ENCODE results near the gene DDX51.
"Not testable (repeated sequence)": the region's sequence is repeated elsewhere in the genome, so short reads cannot be mapped to it uniquely, and the experiment has no call there.

The DDX51 gene

DNA sequence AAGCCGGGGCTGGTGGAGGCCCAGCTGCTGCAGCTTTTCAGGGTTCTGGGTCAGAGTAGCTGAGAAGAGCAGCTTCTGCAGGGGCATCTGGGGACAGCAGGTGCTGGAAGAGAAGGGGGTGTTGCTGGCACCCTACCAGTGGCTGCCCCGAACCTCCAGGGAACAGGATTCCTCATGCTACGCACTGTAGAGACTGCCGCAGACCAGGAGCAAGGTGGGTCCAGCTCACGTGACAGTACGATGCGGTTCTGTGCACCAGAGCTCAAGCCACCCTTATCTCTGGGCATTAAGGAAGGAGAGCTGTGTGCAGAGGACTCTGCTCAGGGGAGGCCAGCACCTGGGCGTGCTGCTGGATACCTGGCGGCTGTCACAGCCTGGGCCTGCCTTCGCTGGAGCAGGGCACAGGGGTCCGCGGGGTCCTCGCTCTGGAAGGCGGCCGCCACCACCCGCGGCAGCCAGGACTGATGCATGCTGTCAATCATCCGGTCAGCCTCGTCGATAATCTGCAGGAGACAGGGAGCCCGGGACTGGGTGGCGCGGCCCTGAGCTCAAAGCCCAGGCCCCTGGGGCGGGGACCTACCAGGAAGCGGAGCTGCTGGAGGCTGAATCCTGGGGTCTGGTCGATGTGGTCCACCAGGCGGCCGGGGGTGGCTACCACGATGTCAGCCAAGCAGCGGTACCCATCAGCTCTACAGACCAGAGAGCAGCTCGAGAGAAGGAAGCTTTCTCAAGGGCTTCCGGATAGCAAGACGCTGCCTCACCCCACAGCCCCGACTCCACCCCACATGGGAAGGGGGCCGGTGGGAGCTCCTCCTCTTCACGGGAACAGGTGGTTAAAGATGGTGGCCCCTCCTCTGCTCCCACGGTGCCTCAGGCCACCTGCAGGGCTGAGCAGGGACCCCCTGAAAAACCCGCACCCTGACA, 2.9 kb downstream of the DDX51 start:
- no peak for DNase-seq (ENCODE audit: low read depth, low spot score)

DNA sequence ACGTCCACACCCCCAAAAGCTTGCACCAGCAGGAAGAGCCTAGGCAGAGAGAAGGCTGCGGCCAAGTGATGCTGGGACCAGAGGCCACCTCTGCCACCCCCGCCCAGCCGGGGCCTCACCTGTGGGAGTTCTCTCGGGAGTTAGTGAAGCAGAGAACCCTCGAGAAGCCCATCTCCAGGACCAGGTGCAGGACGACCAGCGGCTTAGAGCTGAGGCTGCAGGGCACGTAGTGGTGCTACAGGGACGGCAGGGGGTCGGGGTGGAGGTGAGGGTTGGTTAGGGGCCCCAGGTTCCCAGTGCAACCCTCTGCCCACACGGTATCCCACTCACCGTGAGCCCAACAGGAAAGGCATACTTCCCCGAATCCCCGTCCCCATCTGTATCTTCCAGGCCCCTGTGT, 3.6 kb downstream of the DDX51 start:
- no peak for DNase-seq (ENCODE audit: low read depth, low spot score)

DNA sequence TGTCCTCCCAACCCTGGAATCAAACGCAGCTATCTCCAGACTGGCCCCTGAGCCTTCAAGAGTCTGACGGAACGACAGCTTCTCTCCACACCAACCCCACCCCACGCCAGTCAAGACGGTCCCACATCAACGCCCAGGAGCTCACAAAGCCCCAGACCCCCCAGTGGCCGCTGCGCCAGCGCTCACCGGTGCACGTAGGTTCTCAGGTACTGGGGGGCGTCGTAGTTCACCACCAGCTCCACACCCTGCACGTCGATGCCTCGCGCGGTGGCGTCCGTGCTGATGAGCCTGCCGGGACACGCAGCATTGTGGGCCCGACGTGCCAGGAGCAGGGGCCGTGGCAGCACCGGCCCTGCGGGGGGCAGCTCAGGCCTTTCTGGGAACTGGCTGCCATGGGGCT, 4.2 kb downstream of the DDX51 start:
- DNase-seq (ENCODE audit: low read depth, low spot score), result no peak

DNA sequence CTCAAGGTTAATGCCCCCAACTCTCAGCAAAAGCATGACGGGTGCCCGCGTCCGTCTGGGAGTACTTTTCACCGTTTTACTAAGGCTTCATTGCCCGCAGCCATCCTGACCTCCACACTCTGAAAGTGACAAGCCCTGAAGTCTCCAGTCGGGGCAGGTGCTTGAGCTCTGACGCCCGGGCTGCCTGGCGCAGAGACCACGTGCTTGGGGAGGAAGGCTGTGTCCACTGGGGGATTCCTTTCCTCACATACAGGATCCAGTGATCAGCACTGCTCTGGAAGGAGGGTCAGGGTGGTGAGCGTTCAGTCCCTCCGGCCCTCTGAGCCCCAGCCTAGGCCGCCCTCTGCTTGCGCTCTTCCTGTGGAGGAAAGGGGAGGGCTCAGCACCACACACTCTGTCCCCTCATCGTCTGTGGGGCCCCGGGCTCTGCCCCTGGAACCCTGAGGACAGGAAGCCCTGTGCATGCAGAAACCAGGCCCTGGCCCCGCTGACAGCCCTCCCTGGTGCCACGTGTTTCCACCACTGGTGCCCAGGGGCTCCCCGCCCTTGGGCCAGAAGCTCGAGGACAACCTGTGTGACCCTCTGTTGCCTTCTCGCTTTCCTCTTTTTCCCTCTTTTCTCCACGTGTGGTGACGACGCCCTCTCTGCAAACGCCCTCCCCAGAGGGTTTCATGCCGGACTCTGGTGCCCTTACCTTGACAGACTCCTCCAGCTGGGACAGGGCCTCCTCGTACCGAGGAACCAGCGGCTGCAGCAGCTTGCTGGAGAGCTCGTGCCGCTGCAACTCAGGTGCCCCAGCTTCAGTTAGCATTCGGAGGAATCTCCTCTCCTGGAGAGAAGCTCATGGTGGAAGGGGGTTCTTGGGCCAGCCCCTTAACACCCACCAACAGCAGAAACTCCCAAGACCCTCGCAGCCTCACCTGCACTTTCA, 4.9 kb downstream of the DDX51 start:
- no peak for DNase-seq (ENCODE audit: low read depth, low spot score)

DNA sequence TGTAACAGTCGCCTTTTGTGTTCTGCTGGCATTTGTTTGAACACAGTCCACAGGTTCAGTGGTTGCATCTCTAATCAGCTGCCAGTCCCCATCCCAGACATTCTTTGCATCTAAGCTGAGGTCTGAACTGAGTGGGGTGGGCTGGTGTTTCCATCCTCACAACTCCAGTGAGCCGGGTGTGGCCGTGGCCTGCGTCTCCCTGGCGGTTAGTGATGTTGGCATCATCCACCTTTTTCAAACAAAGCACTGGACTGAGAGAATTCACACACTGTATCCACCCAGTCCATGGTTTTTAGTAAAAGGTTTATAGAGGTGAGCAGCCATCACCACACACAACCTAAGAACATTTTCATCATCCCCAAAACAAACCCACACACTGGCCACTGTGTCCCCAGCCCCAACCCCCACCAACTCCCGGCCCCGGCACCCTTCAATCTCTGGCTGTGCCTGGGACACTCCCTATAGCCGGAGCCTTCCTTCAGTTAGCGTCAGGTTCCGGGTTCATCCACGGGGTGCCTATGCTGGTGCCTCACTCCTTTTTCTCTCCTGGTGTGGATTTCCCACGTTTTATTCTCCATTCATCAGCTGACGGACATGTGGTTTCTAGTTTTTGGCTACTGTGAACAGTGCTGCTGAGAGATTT, 6.5 kb downstream of the DDX51 start:
- no peak for DNase-seq (ENCODE audit: low read depth, low spot score)

DNA sequence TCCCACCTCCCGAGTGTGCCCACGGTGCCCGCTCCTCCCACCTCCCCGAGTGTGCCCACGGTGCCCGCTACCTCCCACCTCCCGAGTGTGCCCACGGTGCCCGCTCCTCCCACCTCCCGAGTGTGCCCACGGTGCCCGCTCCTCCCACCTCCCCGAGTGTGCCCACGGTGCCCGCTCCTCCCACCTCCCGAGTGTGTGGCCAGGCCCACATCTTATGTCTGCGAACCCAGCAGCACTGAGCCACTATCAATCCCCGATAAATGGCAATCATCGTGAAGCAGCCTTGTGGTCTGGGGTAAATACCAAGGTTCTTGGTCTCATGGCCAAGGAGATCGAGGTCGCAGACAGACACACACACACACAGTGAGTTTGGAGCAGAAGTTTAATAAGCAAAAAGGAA, 7.9 kb downstream of the DDX51 start:
- not testable (repeated sequence) for DNase-seq (ENCODE audit: low read depth, low spot score)

DNA sequence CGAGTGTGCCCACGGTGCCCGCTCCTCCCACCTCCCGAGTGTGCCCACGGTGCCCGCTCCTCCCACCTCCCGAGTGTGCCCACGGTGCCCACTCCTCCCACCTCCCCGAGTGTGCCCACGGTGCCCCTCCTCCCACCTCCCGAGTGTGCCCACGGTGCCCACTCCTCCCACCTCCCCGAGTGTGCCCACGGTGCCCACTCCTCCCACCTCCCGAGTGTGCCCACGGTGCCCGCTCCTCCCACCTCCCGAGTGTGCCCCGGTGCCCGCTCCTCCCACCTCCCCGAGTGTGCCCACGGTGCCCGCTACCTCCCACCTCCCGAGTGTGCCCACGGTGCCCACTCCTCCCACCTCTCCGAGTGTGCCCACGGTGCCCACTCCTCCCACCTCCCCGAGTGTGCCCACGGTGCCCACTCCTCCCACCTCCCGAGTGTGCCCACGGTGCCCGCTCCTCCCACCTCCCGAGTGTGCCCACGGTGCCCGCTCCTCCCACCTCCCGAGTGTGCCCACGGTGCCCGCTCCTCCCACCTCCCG, 9.4 kb downstream of the DDX51 start:
- not testable (repeated sequence) for DNase-seq (ENCODE audit: low read depth, low spot score)

DNA sequence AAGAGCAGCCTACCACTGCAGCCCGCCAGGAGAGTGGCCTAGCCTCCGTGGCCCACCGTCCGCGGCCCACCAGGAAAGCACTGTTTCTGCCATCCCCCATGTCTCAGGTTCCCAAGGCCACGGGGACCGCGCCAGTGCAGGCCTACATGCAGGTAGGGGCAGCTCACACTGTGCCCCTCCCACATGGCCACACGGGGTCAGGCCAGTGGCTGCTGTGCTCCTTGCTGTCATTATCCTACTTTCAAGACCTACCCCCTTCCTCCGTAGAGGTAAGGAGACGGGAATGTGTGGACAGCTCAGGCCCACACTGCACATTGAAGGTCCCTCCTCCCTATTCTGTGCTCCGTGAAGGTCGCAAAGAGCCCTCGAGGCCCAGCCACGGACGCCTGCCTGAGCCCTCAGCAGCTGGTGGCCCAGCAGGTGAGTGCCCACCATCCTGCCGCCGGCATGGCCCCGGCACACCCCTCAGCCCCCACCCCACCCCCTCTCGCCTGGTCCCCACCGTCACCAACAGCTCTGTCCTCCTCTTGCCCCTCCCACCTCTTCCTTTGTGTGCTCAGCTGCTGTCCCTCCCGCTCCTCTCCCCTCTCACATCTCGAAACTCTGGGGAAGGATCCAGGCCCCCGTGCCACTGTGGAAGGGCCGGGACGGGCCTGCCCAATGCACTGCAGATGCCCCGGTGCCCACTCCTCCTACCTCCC, 10.0 kb downstream of the DDX51 start:
- DNase-seq (ENCODE audit: low read depth, low spot score), result no peak

DNA sequence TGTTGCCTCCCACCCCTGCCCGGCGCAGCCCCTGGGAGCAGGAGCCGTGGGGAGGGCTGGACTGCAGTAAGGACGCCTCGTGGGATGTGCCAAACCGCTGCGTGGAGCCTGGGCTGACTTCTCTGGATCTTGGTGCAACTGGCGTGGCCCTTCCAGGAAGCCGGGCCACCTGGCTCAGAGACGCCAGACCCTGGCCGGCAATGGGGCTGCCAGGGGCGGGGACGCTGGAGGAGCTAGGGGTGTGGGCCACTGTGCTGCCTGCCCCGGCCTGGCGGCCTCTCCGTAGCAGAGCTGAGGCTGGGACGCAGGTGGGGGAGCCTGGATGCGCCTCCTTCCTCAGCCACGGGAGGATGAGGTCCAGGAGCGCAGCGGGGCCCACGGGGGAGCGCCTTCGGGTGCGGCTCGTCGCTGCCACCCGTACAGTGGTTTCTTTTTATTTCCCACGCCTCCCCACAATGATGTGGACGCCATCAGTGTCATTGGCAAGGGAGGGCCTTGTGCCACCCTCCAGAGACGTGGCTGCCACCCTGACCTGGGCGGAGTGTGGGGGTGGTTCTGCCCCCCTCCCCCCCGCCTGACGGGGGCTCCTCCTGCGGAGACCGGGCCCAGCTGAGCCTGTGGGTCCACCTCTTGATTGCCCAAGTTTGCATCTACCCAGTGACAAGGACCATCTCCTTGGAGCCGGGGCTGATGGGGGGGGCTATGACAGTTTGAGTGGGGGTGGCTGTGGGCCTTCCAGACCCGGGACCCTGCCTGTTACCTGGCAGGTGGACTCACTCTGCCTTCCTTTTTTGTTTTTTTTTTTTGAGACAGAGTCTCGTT, 11.3 kb downstream of the DDX51 start:
- DNase-seq (ENCODE audit: low read depth, low spot score), result no peak

DNA sequence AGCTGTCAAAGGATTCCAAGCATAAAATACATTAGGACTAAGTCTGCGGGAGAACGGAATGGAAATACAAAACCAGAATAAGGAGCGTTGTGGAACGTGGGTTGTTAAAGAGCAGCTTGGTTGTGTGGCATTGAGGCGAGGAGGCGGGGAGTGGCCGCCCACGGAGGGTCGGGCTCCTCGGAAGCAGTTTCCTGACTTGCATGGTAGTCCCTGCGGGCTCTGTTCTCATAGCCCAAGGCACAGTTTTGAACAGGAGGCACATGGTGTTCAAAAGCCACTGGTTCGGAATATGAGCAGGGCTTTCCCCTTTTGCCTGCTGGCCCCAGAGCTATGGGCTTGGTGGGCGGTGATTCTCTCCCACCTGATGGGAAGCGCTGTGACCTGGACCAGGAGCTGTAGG, 12.2 kb downstream of the DDX51 start:
- DNase-seq (ENCODE audit: low read depth, low spot score), result no peak

DNA sequence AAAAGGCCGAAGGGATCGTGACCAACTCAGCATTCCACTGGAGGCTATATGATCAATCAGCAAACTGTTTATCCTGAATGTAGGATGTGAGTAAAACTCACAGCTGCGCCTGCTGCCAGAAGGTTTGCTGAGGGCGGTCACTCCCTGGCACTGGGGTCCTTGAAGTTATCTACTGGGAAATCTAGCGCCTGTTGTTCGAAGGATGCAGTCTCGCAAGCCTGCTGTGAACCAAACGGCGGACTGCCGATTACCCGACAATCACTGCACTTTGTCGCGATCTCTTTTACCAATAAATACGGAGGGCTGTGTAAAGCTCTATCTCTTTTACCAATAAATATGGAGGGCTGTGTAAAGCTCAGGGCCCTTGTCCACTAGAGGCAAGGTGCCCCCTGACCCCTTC, 12.9 kb downstream of the DDX51 start:
- DNase-seq (ENCODE audit: low read depth, low spot score), result no peak

DNA sequence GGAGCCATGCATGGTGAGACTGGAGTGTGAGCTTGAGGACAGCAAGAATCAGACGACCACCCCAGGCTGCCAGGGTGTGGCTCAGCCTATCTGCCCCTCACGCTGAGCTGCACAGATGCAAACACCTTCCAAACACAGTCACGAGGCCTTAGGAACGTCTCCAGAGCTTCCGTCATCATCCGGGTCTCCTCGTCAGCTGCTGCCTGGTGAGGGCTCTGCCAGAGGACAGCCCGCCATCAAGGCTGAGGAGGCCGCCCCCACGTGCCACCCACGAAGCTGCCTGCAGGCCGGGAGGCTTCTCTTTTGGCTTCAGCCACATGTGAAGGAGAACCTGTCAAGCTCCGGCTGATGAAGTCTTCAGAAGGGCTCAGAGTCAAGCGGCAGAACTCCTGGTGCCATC, 13.4 kb downstream of the DDX51 start:
- DNase-seq (ENCODE audit: low read depth, low spot score), result no peak

DNA sequence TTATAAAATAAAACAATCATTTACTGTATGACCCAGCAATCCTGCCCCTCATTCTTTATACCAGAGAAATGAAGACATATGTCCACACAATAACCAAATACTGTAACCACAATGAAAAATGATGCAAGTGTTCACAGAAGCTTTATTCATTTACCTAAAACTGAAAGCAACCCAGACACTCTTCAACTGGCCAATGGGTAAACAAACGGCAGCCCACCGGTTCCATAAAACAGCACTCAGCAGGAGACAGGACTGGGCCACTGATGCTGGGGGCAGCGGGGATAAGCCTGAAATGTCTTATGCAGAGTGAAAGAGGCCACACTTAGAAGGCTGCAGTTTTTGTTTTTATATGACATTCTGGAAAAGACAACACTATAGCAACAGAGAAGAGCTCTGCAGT, 15.1 kb downstream of the DDX51 start:
- no peak for DNase-seq (ENCODE audit: low read depth, low spot score)

DNA sequence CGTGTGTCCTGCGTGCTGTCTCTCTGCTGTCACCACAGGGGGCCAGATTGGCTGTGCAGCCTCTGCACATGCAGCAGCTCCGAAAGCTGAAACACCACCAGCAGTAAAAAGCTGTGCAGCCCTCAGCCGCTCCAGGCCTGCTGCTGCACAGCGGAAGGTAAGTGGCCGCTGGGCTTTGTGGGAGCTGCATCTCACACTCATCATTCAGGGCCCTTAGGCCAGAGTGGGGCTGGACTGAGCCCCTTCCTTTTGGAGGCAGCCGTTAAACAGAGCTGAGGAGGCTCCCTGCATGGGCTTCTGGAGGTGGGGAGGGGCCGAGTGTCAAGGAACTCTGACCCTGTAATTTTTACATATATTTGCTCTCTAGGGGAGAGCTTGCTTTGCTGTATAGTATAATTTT, 17.1 kb downstream of the DDX51 start:
- DNase-seq (ENCODE audit: low read depth, low spot score), result no peak

DNA sequence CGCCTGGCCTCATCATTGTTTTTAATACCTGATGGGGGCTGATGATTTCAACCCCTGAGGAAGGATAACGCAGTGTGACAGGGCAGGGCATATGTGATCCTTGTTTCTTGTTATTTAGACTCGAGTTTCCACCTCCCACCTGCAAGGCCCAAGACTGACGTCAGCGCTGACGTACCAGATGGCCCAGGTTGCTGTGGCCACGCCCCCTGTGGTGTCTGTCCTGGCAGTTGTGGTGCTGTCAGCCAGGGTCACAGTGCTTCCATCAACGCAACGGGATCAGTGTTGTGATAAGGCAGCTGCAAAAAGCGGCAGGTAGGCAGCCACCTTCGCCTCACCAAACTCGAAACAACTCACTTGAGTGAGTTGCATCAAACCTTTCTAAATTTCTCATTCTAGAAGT, 18.4 kb downstream of the DDX51 start:
- DNase-seq (ENCODE audit: low read depth, low spot score), result no peak

DNA sequence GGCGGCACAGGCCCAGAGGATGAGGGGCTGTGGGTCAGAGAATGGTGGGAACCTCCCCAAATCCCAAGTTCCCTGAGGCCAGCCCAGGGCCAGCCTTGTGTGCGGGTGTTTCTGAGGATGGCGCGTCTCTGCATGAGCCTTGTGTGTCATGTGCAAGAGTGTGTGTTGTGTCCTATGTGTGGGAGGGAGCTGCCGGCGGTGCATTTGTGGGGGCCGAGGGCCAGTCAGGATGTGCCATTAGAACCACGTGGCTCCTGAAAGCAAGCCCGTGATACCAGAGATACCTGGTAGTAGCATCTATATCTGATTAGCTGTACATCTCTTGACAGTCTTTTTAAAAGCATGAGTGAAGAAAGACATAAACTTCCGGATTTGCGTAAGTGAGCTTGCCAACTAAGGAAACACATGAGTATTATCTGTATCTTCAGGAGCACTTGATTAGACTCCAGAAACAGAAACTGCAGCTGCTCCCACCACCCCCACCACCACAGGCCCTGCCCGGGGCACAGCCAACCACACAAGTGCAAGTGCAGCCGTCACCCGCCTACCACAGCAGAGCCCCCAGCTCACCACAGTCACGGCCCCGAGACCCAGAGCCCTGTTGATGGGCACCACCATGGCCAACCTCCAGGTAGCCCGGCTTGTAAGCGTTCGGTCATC, 19.2 kb downstream of the DDX51 start:
- no peak for DNase-seq (ENCODE audit: low read depth, low spot score)

DNA sequence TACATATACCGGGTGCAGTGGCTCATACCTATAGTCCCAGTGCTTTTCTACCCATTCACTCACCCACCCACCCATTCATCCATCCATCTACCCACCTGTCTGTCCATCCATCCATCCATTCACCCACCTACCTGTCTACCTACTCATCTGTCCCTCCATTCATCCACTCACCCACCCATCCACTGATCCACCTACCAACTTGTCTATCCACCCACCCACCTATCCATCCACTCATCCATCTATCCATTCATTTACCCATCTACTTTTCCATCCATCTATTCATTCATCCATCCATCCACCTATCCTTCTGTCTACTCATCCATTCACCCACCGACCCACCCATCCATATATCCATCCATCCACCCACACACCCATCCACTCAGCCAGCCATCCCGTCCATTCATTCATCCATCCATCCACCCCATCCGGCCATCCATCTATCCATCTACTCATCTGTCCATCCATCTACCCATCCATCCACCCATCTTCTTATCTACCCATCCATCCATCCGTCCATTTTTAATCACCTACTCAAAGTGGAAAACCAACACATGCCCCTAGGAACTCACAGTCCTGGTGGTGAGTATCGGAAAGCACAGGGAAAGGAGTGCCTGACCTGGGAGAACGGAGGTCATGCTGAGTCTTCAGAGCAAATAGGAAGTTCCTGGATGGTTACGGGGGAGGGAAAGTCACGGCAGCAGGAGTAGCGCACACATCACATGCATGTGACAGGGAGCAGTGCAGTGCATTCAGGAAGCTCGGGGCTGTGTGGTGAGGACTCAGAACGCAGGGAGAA, 20.0 kb downstream of the DDX51 start:
- no peak for DNase-seq (ENCODE audit: low read depth, low spot score)

DNA sequence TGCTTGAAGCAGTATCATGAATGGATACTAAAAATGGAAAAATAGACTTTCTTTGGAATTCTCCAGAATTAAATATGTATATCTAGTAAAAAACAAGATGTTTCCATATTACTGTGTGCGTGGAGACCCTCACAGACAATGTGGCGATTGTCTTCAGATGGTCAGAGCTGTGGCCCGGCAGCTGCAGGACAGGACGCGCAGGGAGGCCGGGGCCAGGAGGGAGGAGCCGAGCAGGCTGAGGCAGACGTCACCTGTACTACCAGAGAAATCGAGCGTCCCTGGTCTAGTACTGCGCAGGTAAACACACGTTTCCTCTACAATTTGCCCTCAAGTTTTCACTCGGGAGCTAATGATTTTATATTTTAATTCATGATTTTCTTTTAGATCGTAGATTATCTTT, 22.8 kb downstream of the DDX51 start:
- no peak for DNase-seq (ENCODE audit: low read depth, low spot score)

DNA sequence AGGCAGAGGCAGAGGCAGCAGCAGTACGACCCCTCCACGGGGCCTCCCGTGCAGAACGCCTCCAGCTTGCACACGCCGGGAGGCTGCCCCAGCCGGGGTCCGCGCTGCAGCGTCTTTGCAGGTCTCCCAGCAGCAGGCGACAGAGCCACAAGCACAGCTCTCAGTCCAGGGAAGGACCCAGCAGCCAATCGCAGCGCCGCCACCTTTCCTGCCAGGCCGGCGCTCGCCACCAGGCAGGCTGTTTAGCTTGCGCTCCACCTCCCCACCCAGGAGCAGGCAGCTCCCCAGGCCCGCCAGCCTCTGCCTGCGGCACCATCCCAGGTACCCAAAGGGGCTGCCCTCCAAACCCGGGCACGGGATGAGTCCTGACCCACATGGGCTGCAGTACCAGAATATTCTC, 25.2 kb downstream of the DDX51 start:
- DNase-seq (ENCODE audit: low read depth, low spot score), result no peak
